H7 (cell line): Measurements from ENCODE around the gene NCOA5. TPM values are rescaled to one million over a fixed set of nuclear protein-coding genes. Genes with fewer than 3 reads are reported as not detected.

Experiments
- DNase-seq: peaks from one replicate; pipeline ENCODE4 v3.0.0; 2012
- H3K27me3 ChIP-seq: 2 replicates; pipeline ENCODE4 v1.6.0; 2011; ENCODE audit warnings: mild to moderate bottlenecking, low read length; ENCODE audit not compliant: control insufficient read depth, insufficient read depth
- H3K36me3 ChIP-seq: replicated peaks from 2 replicates; pipeline ENCODE4 v1.5.1; 2011; ENCODE audit warnings: low read length; ENCODE audit not compliant: control insufficient read depth, insufficient read depth
- H3K4me3 ChIP-seq: 2 replicates; pipeline ENCODE4 v1.5.1; 2011; ENCODE audit warnings: low read depth, mild to moderate bottlenecking, control low read depth, low read length, moderate library complexity; ENCODE audit not compliant: insufficient read depth
- total RNA-seq: library from RNA; depleted of rRNA; stranded (reverse); fragments of >200 nt; shearing (Covaris generic); gene quantifications from 2 replicates; pipeline ENCODE4 v1.2.3, GENCODE V29; 2014

Gene NCOA5
- total RNA-seq, 1 experiment from 2014 or later, result 12.2 TPM

DNA sequence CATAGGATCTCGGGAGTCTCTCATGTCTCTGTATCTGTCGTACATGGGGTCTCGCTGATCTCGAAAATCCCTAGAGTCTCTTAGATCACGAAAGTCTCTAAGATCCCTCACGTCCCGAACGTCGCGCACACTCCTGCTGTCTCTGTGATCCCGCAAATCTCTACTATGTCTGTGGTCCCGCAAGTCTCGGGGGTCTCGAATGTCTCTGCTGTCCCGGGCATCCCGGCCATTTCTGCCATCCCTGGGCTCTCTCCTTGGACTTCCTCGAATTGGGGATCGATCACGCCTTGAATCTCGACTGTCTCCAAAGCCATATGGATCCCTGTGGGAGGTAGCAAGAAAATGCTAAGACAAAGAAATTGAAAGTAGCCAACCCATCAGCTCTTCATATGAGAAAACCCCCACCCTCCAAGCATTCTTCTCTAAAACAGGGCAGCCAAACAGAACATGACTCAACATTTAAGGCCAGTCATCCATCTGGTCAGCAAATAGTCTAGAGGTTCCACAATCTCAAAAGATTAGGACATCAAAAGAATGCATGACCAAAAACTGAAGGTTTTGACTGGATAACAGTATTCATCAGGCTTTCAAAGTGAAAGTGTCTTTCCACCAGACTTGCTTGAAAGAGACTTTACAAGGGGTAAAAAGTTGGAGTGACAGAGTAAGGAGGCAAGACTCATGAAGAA lies 19.4 kb downstream of the NCOA5 start:
- Histone ChIP-seq H3K27me3 (no peaks in the 10 kb centered on the region), H3K36me3 (peaks cover 4% of the 10 kb centered on the region), H3K4me3 (no peak overlapping the region)
- DNase-seq, result no peak

DNA sequence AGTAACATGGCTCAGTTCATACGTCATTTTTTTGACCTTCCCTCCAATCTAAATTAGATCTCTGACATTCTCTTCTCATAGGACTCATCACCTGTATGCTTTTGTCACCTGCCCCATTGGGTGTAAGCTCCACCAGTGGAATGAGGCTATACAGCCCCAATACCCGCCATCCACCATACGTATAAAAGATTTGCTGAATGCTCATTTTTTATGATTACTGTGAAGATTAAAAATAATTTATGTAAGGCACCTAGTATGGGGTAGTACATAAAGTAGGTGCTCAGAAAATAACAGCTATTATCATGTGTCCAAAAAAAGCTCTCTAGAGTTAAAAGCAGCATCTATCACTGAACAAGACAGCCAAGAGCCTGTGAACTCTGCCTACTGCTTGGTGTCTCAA lies 24.1 kb downstream of the NCOA5 start:
- Histone ChIP-seq H3K36me3 (peaks cover 30% of the 10 kb centered on the region), H3K27me3 (no peaks in the 10 kb centered on the region), H3K4me3 (no peak overlapping the region)
- DNase-seq, result no peak

DNA sequence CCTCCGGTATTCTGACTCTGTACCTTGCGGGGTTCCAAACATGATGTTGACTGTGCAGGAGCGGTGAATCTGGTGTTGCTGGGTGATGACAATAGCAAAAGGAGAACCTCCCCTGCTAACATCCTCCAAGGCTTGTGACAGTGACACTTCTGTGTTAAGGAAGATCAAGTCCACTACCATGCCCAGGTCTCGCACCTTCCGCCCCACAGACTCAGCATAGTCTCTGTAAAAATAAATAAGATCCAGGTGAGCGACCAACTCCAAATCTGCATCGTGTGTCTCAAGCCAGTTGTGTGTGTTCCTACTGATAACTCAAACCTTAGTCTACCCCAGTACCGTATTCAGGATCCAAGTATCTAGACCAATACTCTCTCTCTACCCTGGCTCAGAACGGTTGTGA lies 24.8 kb downstream of the NCOA5 start:
- Histone ChIP-seq H3K36me3 (peaks cover 30% of the 10 kb centered on the region), H3K27me3 (no peaks in the 10 kb centered on the region; the same call in 1 of the 2 replicates), H3K4me3 (no peak overlapping the region)
- DNase-seq, result no peak

DNA sequence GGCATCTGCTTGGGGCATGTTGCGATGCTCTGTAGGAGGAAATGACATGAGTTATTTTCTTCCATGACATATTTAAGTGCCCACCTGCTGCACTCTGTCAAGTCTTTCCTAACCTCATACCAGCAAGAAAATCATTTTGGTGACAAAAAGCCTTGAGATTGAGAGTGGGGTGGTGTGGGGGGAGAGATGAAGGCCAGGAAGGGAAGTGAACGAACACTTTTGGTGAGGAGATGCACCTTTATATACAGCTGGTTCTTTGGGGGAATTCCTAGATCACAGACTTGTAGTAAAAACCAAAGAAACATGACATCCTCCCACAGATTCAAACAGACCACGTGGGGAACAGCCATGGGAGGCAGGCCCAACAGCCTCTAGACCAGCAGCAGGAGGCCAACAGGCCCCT lies 26.1 kb downstream of the NCOA5 start:
- H3K4me3 ChIP-seq, result no peak overlapping the region
- DNase-seq, result no peak
- H3K27me3 ChIP-seq, result peaks cover 11% of the 10 kb centered on the region
- peaks cover 30% of the 10 kb centered on the region for H3K36me3 ChIP-seq

DNA sequence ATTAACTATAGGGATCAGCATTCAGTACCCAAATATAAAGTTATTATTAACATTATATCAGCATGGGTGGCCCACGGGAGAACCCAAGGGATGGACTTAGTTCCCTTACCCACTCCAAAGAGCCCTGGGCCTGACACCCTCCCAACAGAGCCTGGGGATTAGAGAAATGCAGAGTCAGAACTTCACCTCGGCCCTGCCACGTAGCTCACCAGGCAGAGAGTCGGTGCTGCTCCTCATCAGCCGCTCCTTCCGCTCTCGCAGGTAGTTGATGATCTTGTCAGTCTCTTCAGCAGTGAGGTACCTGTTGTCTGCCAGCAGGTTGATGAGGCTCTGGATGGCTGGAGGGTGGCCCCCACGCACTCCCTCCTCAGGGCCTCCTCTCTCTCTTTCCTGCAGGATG lies 26.6 kb downstream of the NCOA5 start:
- DNase-seq, result no peak
- peaks cover 16% of the 10 kb centered on the region for H3K27me3 ChIP-seq
- H3K36me3 ChIP-seq, result peaks cover 30% of the 10 kb centered on the region
- no peak overlapping the region for H3K4me3 ChIP-seq

DNA sequence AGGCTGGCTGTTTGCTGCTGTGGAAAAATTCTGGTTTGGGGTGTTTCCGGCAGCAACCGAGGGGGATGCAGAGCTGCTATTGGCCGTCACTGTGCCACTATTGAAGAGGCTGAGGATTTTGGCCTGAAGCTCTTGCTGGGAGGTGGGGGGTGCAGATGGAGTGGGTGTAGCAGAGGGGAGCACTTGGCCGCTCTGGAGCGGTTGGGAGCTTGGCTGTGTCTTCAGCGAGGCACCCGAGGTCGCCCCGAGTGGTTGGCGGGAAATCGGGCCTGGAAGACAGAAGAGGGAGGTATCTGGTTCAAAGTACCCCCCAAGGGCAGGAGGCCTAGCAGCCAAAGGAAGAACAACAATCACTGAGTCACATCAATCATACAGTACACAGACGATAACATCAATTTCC lies 27.1 kb downstream of the NCOA5 start:
- no peak for DNase-seq
- Histone ChIP-seq H3K27me3 (peaks cover 22% of the 10 kb centered on the region), H3K36me3 (peaks cover 30% of the 10 kb centered on the region), H3K4me3 (no peak overlapping the region)

DNA sequence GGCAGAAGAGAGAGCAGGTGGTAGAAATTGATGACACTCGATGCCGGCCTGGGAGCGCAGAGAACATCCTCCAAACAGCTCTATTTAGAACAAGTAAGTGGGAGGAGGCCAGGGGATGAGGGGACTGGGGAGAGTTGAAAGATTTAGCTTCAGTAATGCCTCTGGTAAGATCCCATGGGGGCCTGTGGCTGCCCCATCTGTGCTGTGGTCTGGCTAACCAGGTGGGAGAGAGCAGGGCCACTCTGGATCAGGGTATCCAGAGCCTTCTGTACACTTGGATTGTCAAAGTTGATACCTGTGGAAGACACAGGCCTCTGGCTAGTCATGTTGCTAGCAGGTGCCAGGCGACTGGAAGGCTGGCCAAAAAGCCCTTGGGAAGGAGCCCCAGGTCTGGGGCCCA lies 27.6 kb downstream of the NCOA5 start:
- no peak overlapping the region for H3K4me3 ChIP-seq
- H3K27me3 ChIP-seq, result peaks cover 26% of the 10 kb centered on the region
- DNase-seq, result no peak
- H3K36me3 ChIP-seq, result peaks cover 30% of the 10 kb centered on the region

DNA sequence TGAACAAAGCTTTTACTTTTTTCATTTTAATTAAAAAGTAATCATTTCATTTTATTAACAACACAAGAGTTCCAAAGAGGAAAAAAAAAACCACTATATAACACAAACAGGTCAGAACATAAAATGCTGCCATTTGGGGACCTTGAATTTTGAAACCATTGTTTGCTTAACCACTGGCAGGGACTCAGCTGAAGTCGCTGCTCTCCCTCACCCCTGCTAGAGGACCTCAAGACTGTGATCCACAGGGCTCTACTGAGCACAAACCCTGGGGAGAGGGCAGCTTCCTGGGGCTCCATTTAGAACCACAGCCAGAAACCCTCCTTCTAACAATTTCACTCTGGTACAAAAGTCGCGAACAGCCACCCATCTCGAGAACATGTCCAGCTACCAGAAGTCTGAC lies 28.8 kb downstream of the NCOA5 start:
- no peak for DNase-seq
- no peak overlapping the region for H3K4me3 ChIP-seq
- peaks cover 26% of the 10 kb centered on the region for H3K36me3 ChIP-seq
- H3K27me3 ChIP-seq, result peaks cover 38% of the 10 kb centered on the region

DNA sequence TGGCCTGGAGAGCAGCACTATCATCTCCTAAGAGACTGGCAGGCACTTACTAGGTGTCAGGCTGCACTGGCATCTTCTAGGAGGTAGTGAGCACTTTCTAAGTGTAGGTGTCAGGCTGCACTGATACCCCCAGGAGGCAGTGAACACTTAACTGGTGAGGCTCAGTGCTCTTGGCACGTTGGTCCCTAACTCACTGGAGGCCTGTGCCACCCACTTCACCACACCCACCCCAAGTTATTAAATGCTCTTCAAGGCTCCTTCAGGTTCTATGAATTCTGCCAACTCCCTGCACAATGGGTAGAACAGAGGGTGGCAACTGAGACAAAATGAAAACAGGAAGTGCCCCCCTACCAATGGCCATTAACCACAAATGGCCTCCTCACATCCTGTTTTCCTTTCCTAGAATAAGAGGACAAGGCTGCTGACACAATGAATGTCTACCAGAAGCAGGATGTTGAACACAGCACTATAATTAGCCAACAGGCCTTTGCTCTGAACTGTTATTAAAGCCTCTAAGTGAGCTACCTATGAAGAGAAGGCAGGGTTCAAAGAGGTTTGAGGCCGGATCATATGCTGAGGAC lies 29.4 kb downstream of the NCOA5 start:
- H3K36me3 ChIP-seq, result peaks cover 26% of the 10 kb centered on the region
- no peak for DNase-seq
- H3K27me3 ChIP-seq, result peaks cover 44% of the 10 kb centered on the region
- no peak overlapping the region for H3K4me3 ChIP-seq

DNA sequence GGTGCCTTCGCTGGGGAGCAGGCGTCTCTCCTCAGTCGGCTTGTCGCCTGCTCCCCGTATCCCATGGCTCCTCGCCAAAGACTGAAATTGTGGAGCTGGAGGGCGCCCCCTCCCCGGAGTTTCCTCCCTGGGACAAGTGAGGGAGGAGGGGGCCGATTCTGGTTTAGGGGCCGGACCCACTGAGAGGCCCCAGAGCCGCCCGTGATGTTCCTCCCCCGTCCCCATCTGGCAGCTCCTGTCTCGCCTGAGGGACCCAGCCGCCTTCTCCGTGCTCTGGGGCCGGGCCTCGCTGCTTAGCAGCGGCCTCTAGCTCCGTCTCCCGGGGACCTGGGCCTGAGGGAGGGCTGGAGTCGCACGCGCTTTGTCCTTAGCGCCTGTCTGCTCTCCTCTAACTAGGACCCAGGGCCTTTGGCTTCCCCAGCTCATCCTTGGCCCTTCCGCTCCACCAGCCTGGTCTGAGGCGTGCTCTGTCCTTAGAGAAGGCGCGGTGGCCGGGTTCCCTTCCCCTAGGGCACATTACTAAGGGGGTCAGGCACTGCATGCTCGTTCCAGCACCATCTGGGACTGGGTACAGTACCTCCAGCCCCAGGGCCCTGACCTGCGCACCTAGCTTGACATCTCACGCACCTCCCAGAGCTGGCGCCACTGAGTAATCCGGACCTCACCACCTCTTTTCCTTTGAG lies 31.0 kb downstream of the NCOA5 start:
- Histone ChIP-seq H3K27me3 (peaks cover 53% of the 10 kb centered on the region), H3K36me3 (peaks cover 13% of the 10 kb centered on the region), H3K4me3 (peak overlapping the region; percentile 31)
- peak; percentile 84 for DNase-seq

DNA sequence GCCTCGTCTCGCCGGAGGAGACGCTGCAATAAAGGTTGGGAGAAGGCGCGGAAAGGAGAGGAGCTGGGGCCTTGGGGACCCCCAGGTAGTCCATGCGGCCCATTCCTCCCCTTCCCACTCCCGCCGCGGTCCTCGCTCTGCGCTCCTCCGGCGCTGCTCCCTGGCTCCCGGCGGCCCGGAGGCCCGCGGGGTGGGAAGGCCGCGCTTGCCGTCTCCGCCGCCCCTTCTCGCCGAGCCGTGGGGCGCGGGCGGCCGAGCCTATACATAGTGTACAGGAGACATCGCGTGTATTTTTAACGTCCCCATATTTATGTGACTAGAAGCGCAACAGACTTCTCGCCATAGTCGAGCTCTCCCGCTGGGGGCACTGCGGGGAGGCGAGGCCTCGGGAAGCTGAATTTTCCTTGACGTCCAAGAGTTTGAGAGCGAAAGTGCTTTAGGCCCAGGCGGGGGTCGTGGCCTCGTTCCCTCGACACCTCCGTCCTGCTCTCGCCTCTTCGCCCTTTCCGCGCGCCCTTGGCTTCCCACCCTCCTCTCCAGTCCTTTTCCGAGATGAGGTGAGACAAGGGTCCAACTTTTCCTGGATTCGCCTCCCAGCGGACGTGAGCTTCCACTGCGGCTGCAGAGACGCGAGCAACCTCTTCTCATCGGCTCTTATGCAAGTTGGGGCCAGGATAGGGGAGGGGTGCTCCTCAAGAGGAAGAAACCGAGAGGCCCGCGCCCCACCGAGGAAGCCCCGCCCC lies 31.7 kb downstream of the NCOA5 start:
- peak; percentile 89 for DNase-seq
- H3K4me3 ChIP-seq, result peak overlapping the region; percentile 31
- H3K27me3 ChIP-seq, result peaks cover 54% of the 10 kb centered on the region
- H3K36me3 ChIP-seq, result peaks cover 10% of the 10 kb centered on the region

DNA sequence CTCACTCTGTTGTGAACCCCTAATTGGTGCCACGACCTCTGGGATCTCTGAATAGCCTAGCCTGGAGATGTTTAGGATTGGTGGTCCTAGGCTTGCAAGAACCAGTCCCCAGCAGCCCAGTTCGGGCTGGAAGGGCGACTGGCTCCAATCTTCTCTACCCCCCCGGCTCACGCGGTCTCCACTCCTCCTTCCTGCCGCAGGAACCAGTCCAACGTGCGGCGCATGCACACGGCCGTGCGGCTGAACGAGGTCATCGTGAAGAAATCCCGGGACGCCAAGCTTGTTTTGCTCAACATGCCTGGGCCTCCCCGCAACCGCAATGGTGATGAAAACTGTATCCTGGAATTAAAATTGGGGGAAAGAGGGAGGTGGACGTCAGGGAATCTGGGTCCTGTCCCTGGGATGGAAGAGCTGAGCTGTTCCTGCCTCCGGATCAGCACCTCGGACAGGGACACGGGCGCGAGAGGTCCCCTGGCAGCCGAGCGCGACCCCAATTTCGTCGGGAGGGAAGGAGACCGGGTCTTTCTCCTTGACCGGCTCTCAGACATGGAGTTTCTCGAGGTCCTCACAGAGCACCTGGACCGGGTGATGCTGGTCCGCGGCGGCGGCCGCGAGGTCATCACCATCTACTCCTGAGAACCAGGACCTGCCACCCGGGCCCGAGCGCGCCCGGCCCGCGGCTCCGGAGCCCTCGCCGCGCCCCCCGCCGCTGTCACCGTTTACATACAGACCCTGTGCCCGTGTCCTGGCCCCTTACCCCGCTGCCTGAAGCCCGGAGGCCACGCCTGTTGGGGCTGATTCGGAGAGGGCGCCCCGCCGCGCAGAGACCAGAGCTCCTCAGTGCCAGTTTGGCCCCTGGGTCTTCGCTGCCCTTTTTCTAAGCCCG lies 32.5 kb downstream of the NCOA5 start:
- H3K4me3 ChIP-seq, result peak overlapping the region; percentile 31; the same call in 1 of the 2 replicates
- H3K27me3 ChIP-seq, result peaks cover 56% of the 10 kb centered on the region
- peak; percentile 94 for DNase-seq
- peaks cover 5% of the 10 kb centered on the region for H3K36me3 ChIP-seq

DNA sequence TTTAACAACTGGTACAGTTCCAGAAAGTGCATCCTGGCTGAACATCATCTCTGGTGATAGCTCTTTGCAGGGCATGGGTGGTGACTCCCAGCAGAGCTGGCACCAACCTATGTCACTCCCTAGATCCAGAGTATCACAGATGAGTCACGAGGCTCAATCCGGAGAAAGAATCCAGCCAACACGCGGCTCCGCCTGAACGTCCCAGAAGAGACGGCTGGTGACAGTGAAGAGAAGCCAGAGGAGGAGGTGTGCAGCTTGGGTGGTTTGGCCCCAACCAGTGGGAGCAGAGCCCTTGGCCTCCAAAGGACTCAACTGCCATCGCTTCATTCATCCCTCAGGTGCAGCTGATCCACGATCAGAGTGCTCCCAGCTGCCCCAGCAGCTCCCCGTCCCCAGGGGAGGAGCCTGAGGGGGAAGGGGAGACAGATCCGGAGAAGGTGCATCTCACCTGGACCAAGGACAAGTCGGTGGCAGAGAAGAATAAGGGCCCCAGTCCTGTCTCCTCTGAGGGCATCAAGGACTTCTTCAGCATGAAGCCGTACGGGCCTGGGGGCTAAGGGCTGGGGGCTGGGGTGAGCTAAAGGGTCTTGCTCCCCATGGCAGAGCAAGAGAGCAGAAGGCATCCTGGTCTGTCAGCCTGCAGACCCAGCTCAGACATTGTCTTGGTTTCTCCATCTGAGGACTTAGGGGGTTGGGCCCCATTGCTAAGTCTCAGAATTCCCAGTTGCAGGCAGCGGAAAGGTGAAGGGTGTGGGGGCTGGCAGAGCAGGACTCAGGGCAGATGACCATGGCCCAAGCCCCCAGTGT lies 33.5 kb downstream of the NCOA5 start:
- DNase-seq, result no peak
- H3K36me3 ChIP-seq, result no peaks in the 10 kb centered on the region
- no peak overlapping the region for H3K4me3 ChIP-seq
- peaks cover 56% of the 10 kb centered on the region for H3K27me3 ChIP-seq
